Cardiac septum (tissue), 1 donor: Measurements from ENCODE around the gene NXNL2. TPM values are rescaled to one million over a fixed set of nuclear protein-coding genes. Genes with fewer than 3 reads are reported as not detected.

ENCODE experiments used
- total RNA-seq: library from RNA; stranded (reverse); fragmentation: NEBNext Ultra II Directional; extraction: Animal tissue kit (Norgen Biotek cat#: 25700); gene quantifications from one replicate; pipeline ENCODE4 v1.2.1, GENCODE V29; 2021
- donor health status: DM: no; HTN: no; CAD: no.

Gene NXNL2
- total RNA-seq, 1 donor from 2014 or later = not detected

Other genes with a start within 250 kb of the NXNL2 start
- gene SPIN1, start 146.7 kb upstream of the NXNL2 start, total RNA-seq = 49.2 TPM